ENCODE data around the gene SLC30A10. TPM values are rescaled to one million over a fixed set of nuclear protein-coding genes. Genes with fewer than 3 reads are reported as not detected.
"Not testable (repeated sequence)": the region's sequence is repeated elsewhere in the genome, so short reads cannot be mapped to it uniquely, and the experiment has no call there.

Gene SLC30A10
- polyA plus RNA-seq, 4 donors, result 0.07 to 0.22 (median 0.15) TPM

DNA sequence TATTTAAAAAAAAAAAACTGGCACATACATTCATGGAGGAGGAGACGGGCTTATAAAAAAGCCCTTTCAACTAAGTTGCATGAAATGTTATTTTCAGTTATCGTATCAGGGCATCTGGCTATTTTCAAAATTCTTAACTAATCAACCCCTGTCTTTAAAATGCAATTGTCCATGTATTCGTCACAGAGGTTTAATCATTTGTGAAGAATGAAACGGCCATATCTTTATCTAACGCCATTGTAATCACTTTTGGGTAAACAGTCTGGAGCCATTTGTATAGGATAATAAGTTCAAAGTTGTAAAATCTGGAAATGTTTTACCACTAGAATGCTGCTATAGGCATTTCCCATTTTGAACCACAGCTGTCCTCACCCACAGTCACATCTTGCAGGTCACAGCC is 30.4 kb downstream of the SLC30A10 start:
- DNase-seq (ENCODE audit: low read depth in 4 of 4, low spot score in 3 of 4), result no peak

DNA sequence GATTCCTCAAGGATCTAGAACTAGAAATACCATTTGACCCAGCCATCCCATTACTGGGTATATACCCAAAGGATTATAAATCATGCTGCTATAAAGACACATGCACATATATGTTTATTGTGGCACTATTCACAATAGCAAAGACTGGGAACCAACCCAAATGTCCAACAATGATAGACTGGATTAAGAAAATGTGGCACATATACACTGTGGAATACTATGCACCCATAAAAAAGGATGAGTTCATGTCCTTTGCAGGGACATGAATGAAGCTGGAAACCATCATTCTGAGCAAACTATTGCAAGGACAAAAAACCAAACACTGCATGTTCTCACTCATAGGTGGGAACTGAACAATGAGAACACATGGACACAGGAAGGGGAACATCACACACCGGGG is 36.1 kb downstream of the SLC30A10 start:
- DNase-seq (ENCODE audit: low read depth in 4 of 4, low spot score in 3 of 4), result not testable (repeated sequence)

- DNase-seq (ENCODE audit: low read depth in 4 of 4, low spot score in 3 of 4), result not testable (repeated sequence)
Observed at GRCh38 chr1:219891846-219892245, 36.5 kb downstream of the SLC30A10 start.

DNA sequence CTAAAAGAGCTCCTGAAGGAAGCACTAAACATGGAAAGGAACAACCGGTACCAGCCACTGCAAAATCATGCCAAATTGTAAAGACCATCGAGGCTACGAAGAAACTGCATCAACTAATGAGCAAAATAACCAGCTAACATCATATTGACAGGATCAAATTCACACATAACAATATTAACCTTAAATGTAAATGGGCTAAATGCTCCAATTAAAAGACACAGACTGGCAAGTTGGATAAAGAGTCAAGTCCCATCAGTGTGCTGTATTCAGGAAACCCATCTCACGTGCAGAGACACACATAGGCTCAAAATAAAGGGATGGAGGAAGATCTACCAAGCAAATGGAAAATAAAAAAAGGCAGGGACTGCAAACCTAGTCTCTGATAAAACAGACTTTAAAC is 39.7 kb downstream of the SLC30A10 start:
- DNase-seq (ENCODE audit: low read depth in 4 of 4, low spot score in 3 of 4), result not testable (repeated sequence)

DNA sequence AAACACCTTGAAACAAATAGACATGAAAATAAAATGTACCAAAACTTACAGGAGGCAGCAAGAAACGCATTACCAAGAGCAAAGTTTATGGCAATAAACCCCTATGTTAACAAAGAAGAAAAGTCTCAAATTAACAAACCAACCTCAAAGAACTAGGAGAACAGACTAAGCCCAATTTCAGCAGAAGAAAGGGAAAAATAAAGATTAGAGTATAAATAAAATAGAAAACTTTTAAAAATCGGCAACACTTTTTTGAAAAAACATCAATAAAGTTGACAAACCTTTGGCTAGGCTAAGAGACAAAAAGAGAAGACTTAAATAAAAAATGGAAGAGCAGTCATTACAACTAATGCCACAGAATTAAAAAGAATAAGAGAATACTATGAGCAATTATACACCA is 42.7 kb downstream of the SLC30A10 start:
- DNase-seq (ENCODE audit: low read depth in 4 of 4, low spot score in 3 of 4), result no peak

DNA sequence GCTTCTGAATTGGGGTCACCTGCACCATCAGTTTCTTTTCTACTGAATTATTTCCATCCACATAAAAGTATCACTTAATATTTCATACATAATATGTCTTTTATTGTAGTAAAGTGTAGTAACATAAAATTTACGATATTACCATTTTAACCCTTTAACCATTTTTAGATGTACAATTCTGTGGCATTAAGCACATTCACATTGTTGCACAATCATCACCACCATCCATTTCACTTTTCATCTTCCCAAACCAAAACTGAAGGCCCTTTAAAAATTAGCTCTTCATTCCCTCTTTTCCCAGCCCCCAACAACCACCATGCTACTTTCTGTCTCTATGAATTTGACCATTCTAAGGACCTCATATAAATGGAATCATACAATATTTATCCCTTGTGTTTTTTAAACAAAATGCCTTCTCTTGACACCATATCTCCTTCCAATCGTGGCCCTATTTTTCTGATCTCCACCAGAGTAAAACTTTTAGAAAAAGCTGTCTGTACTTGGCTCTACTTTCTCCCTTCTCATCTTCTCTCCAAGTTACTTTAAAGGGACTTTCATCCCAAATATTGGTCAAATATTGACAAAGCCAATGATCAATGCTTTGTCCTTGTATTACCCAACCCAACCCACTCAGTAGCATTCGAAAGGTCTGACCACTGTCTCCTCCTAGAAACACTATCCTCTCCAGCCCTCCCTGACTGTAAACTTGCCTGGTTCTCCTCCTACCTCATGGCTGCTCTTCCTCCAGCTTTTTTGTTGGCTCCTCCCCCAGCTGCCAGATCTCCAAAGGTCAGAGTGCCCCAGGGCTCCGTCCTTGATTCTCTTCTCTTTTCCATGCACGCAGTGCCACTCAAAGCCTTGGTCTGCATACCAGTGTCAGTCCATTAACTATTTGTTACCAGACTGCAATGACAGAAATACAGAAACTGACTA is 44.7 kb downstream of the SLC30A10 start:
- no peak for DNase-seq (ENCODE audit: low read depth in 4 of 4, low spot score in 3 of 4)

DNA sequence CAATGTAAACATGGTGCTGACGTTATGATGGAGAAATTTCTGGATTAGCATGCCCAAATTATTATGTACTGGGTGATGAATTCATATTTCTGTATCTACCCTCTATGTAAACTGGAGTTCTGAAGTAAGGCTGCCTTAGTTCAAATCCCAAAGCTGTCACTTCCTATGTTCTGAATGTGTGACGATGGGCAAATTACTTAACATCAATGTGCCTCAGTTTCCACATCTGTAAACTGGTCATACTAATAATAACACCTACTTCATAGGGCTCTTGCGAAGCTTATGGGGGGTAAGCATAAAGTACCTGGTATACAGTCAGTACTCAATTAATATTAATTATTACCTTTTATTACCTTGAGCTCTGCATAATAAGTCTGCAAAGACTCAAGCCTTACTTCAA is 45.6 kb downstream of the SLC30A10 start:
- DNase-seq (ENCODE audit: low read depth in 4 of 4, low spot score in 3 of 4), result no peak

- no peak for DNase-seq (ENCODE audit: low read depth in 4 of 4, low spot score in 3 of 4)
Observed at GRCh38 chr1:219882096-219882495, 46.3 kb downstream of the SLC30A10 start.

DNA sequence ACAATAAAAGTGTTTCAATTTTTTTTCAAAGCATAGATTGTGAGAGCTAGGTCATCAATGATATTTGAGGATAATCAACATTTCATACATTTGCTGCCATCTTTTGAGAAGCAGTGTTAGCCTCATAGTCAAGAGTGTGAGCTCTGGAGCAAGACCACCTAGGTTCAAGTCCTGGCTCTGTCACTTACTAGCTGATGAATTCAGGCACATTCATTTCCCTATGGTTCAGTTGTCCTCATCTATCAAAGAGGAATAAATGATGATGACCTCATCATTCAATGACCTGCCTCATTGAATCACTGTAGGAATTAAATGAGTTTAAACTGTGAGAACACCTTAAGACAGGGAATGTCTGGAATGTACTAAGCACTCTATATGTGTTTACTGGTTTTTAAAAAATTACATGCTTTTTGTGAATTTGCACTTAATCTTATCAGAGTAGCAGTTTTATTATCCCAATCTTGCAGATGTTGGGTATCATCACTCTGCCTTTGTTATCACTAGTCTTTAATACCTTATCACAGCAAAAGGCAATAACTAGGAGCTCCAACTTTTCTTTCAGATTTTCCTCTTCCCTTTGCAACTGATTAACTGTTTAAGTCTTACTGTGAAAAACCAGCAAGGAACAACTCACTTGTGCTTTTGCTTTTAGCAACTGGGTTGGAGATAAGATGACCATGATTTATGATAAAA is 47.4 kb downstream of the SLC30A10 start:
- DNase-seq (ENCODE audit: low read depth in 4 of 4, low spot score in 3 of 4), result no peak

DNA sequence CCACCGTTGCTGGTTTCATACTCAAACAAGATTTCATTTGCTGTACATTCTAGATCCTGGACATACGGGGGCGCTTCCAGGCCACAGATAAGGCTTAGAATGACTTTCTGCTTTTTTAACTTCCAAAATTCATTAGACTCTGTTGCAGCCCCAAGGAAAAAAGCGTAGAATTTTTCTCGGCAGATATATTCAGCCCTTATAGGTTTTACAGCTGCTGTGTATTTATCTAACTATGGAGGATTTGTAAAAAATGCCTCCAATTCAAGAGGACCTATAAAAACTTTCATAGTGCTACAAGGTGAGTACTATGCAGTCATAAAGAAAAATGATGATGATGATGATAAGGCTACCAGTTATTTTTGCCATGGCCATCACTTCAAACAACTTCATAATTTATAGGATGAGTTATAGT is 51.6 kb downstream of the SLC30A10 start:
- DNase-seq (ENCODE audit: low read depth in 4 of 4, low spot score in 3 of 4), result no peak

- DNase-seq (ENCODE audit: low read depth in 4 of 4, low spot score in 3 of 4), result no peak
Observed at GRCh38 chr1:219875860-219876259, 52.5 kb downstream of the SLC30A10 start.

GRCh38 chr1:219872538-219872937 is 55.8 kb downstream of the SLC30A10 start:
- DNase-seq (ENCODE audit: low read depth in 4 of 4, low spot score in 3 of 4), result not testable (repeated sequence)

DNA sequence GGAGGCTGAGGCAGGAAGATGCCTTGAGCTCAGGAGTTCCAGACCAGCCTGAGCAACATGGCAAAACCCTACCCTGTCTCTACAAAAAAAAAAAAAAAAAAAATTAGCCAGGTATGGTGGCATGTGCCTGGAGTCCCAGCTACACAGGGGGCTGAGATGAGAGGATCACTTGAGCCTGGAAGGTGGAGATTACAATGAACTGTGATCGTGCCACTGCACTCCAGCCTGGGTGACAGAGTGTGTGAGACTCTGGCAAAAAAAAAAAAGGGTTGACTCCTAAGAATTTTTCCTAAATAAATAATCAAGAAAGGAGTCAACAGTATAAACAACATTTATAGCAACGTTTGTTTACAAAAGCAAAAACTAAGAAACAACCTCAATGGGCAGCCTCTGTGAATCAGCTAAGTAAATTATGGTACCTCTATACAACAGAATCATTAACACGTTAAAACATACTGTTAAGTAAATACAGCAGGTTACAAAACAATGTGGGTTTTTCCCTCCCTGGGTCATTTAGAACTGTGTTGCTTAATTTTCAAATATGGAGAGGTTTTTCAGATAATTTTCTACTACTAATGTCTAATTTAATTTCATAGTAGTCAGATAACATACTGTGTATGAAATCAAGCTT is 56.8 kb downstream of the SLC30A10 start:
- no peak for DNase-seq (ENCODE audit: low read depth in 4 of 4, low spot score in 3 of 4)

GRCh38 chr1:219868615-219869014 is 59.7 kb downstream of the SLC30A10 start:
- DNase-seq (ENCODE audit: low read depth in 4 of 4, low spot score in 3 of 4), result not testable (repeated sequence)

Other genes starting within 250 kb of the SLC30A10 start
- gene EPRS1, start 117.9 kb upstream of the SLC30A10 start, polyA plus RNA-seq (ENCODE audit: insufficient read length in 4 of 4), result 100 to 1,000 TPM; 101 to 119 (median 112) TPM
- 10 to 100 TPM; 48.6 to 56.0 (median 51.7) TPM for gene BPNT1, start 161.2 kb upstream of the SLC30A10 start, polyA plus RNA-seq (ENCODE audit: insufficient read length in 4 of 4)
- 100 to 1,000 TPM in 2 of 4 donors, 10 to 100 TPM in 2; 92.0 to 100 (median 98.1) TPM for gene IARS2, start 165.6 kb upstream of the SLC30A10 start, polyA plus RNA-seq (ENCODE audit: insufficient read length in 4 of 4)

All from right renal pelvis (tissue), 4 donors.